ENCODE measurements around the gene KLHL42. TPM values are rescaled to one million over a fixed set of nuclear protein-coding genes. Genes with fewer than 3 reads are reported as not detected.

KLHL42 gene
- total and polyA plus RNA-seq, 2 of the 8 experiments (the other 6 are each of a cell fraction or from before 2014, with no cell fraction given): 13.6 to 21.6 TPM

DNA sequence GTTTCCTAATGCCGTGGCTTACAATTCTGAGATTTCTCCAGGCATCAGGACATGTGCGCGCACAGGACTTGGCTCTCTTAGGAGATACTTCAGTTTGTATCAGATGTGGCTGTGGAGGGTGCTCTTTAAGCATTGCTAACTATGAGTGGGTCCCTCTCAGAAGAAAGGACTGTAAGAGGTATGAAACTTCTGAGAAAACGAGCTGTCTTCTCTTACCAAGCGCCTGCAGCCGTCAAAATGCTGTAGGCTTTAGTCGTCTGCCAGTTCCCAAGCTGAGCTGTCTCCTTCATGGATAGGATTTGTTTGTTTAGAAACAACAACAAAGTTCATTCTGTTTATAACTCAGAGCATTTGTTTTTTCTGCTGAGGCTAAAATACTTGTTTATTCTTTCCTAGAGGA is 16.1 kb downstream of the KLHL42 start:
- no peak overlapping the region for H4K8ac ChIP-seq (ENCODE audit: extremely low read depth, insufficient read depth, low read length)
- no peak overlapping the region for H3K14ac ChIP-seq (ENCODE audit: insufficient read length)
- H2BK15ac ChIP-seq (ENCODE audit: low read length): no peak overlapping the region
- no peak overlapping the region for H2AFZ ChIP-seq (ENCODE audit: low read length)
- no peak overlapping the region for H3K4me3 ChIP-seq (ENCODE audit: extremely low read depth in 1 of 4, insufficient read depth in 2 of 4, low read depth in 3 of 4, low read length in 4 of 4)
- no peak overlapping the region for H3K27ac ChIP-seq (ENCODE audit: low read depth, low read length)
- DNase-seq (ENCODE audit: low read depth in 1 of 2, low spot score in 2 of 2) (no peak), FAIRE-seq (no peak)
- H2BK5ac ChIP-seq (ENCODE audit: low read depth, low read length): no peak overlapping the region
- H3K27me3 ChIP-seq (replicated peaks in 1 of 4; ENCODE audit: control insufficient read depth in 3 of 4, extremely low read depth in 1 of 4, insufficient read depth in 3 of 4, low read length in 3 of 4): no peaks in the 10 kb centered on the region
- H4K91ac ChIP-seq (replicated peaks; ENCODE audit: insufficient read length, low read length): no peak overlapping the region
- no peak overlapping the region for H2BK120ac ChIP-seq (replicated peaks; ENCODE audit: low read depth, low read length)
- WGBS, 2 experiments (ENCODE audit: extremely low coverage in 1 of 2, insufficient coverage in 1 of 2, insufficient read length in 1 of 2, insufficient replicate concordance in 2 of 2, low coverage in 1 of 2, low lambda C conversion rate in 2 of 2, missing lambda C conversion rate in 1 of 2): 85% methylated on average over 7 of the region's 7 CpGs; no CpG with 5 or more reads in 1 of the 2 experiments
- no peak overlapping the region for H3K56ac ChIP-seq (replicated peaks; ENCODE audit: insufficient read length, low read depth, low read length)
- no peak overlapping the region for H2BK12ac ChIP-seq (ENCODE audit: low read depth, low read length)
- no peaks in the 10 kb centered on the region; a peak in 1 of 4 replicates for H3K79me2 ChIP-seq (ENCODE audit: control insufficient read depth in 1 of 2, insufficient read depth in 2 of 2, low read length in 2 of 2)
- CTCF ChIA-PET (ENCODE audit: partially characterized antibody): interaction anchor here (0.7 to 1.2 kb wide), 4 partner anchors 10 to 45 kb away, joined by 3 to 4 read pairs (median 3); no protein-coding TSS in a partner anchor
- no peak overlapping the region for H3K4ac ChIP-seq (replicated peaks; ENCODE audit: insufficient read length, low read depth, low read length)
- no peak overlapping the region for H3K18ac ChIP-seq (ENCODE audit: extremely low read depth, low read length)
- no peak overlapping the region for H2AK5ac ChIP-seq (ENCODE audit: low read depth, low read length)
- POLR2A ChIA-PET (ENCODE audit: partially characterized antibody): interaction anchor here (0.9 to 1.8 kb wide), 2 partner anchors 10 to 11 kb away, joined by 3 to 5 read pairs; no protein-coding TSS in a partner anchor
- no peaks in the 10 kb centered on the region for H3K23me2 ChIP-seq (ENCODE audit: low read depth, low read length)
- H3K23ac ChIP-seq (ENCODE audit: insufficient read length): no peak overlapping the region
- H4K20me1 ChIP-seq (replicated peaks in 1 of 2; ENCODE audit: control insufficient read depth in 1 of 2, insufficient read depth in 2 of 2, low read length in 2 of 2): peaks cover 0 to 1% of the 10 kb centered on the region in 2 experiments
- no peak overlapping the region for H2BK20ac ChIP-seq (ENCODE audit: low read length)
- H3K79me1 ChIP-seq (ENCODE audit: low read depth, low read length): no peaks in the 10 kb centered on the region; the same call in 1 of the 2 replicates
- H3K4me1 ChIP-seq (replicated peaks in 1 of 4; ENCODE audit: control insufficient read depth in 3 of 4, insufficient read depth in 4 of 4, low read length in 3 of 4): no peaks in the 10 kb centered on the region
- H3K9me3 ChIP-seq (ENCODE audit: insufficient read depth in 2 of 2, low read depth in 1 of 2, low read length in 1 of 2): no peaks in the 10 kb centered on the region
- no peak overlapping the region for H4K5ac ChIP-seq (ENCODE audit: insufficient read length, low read depth, low read length)
- H3K9ac ChIP-seq (replicated peaks in 1 of 4; ENCODE audit: extremely low read depth in 1 of 4, low read depth in 3 of 4, low read length in 3 of 4): no peak overlapping the region
- peaks cover 8 to 53% (median 24%) of the 10 kb centered on the region in 4 experiments; a peak in 7 of 8 replicates for H3K36me3 ChIP-seq (ENCODE audit: control insufficient read depth in 2 of 4, insufficient read depth in 4 of 4, low read length in 3 of 4)
- no peak overlapping the region for H3K4me2 ChIP-seq (ENCODE audit: insufficient read depth in 1 of 2, low read depth in 2 of 2, low read length in 2 of 2)
- no peak for TF ChIP-seq SIN3A (conservative IDR thresholded peaks at IDR 0.05 in 1 of 2, IDR thresholded peaks at IDR 0.05 in 1 of 2; ENCODE audit: low read depth in 1 of 2, low read length in 2 of 2)
- TF ChIP-seq POU5F1 (IDR thresholded peaks at IDR 0.05; ENCODE audit: low read depth, low read length): no peak
- TF ChIP-seq KDM4A (IDR thresholded peaks at IDR 0.05; ENCODE audit: low read depth, low read length, severe bottlenecking): no peak
- TF ChIP-seq JUND (IDR thresholded peaks at IDR 0.05; ENCODE audit: low read length): no peak
- no peak for TF ChIP-seq GTF2F1 (IDR thresholded peaks at IDR 0.05; ENCODE audit: borderline replicate concordance, low read depth, low read length)
- no peak for TF ChIP-seq POLR2A (IDR thresholded peaks at IDR 0.05; ENCODE audit: control extremely low read depth in 1 of 2, low read depth in 2 of 2, low read length in 2 of 2)
- no peak for TF ChIP-seq YY1 (IDR thresholded peaks at IDR 0.05; ENCODE audit: low read depth, low read length)
- no peak for TF ChIP-seq SP2 (IDR thresholded peaks at IDR 0.05; ENCODE audit: low read length)
- no peak for TF ChIP-seq FOSL1 (IDR thresholded peaks at IDR 0.05; ENCODE audit: insufficient read depth, low read depth, low read length)
- no peak for TF ChIP-seq BRCA1 (IDR thresholded peaks at IDR 0.05; ENCODE audit: low read depth, low read length)
- TF ChIP-seq HDAC2 (IDR thresholded peaks at IDR 0.05; ENCODE audit: borderline replicate concordance in 1 of 2, low read depth in 2 of 2, low read length in 2 of 2): no peak
- no peak for TF ChIP-seq KDM1A (IDR thresholded peaks at IDR 0.05; ENCODE audit: borderline replicate concordance, low read length)
- no peak for TF ChIP-seq RBBP5 (IDR thresholded peaks at IDR 0.05; ENCODE audit: borderline replicate concordance, low read depth, low read length)
- no peak for TF ChIP-seq TAF7 (optimal IDR thresholded peaks at IDR 0.05; ENCODE audit: borderline replicate concordance, low read depth, low read length)

Measured in H1 (cell line).